ENCODE measurements around the gene CRYL1.

DNA sequence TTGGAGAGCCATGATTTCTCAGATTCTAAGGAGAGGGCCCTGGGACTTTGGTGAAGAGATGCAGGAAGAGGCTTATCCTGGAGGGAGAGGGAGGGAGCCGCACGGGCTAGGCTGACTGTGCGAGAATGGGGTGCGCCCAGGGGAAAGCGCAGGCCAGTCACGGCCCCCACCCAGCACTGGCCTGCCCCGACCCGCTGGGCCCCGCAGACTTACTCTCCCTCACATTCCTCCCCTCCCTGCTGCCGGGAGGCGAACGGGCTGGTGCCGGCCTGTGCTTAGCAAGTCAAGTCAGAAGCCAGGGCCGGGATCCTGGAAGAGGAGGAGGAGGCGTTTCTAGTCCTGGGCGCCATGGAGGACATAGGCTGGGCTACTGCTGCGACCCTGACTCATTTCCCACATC lies 120.0 kb downstream of the CRYL1 start:
- TF ChIP-seq, protein P1, sequence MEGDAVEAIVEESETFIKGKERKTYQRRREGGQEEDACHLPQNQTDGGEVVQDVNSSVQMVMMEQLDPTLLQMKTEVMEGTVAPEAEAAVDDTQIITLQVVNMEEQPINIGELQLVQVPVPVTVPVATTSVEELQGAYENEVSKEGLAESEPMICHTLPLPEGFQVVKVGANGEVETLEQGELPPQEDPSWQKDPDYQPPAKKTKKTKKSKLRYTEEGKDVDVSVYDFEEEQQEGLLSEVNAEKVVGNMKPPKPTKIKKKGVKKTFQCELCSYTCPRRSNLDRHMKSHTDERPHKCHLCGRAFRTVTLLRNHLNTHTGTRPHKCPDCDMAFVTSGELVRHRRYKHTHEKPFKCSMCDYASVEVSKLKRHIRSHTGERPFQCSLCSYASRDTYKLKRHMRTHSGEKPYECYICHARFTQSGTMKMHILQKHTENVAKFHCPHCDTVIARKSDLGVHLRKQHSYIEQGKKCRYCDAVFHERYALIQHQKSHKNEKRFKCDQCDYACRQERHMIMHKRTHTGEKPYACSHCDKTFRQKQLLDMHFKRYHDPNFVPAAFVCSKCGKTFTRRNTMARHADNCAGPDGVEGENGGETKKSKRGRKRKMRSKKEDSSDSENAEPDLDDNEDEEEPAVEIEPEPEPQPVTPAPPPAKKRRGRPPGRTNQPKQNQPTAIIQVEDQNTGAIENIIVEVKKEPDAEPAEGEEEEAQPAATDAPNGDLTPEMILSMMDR (IDR thresholded peaks at IDR 0.05; ENCODE audit: poor library complexity), result no peak
- TF ChIP-seq EZH2 (IDR thresholded peaks at IDR 0.05; ENCODE audit: borderline replicate concordance) (no peak), EZH2phosphoT487 (IDR thresholded peaks at IDR 0.05; ENCODE audit: low read depth, severe bottlenecking, unreplicated experiment) (no peak)
